Embryonic facial prominence (tissue), 1 donor: ENCODE data around the gene HNRNPA0.
A peak's percentile ranks its signal among the peaks of the same experiment; 100 is the strongest.
"Not testable (repeated sequence)": the region's sequence is repeated elsewhere in the genome, so short reads cannot be mapped to it uniquely, and the experiment has no call there.

Source experiments
- DNase-seq: peaks from one replicate; pipeline ENCODE4 v3.0.0-alpha.2; 2016; ENCODE audit errors: extremely low spot score

HNRNPA0 gene

DNA sequence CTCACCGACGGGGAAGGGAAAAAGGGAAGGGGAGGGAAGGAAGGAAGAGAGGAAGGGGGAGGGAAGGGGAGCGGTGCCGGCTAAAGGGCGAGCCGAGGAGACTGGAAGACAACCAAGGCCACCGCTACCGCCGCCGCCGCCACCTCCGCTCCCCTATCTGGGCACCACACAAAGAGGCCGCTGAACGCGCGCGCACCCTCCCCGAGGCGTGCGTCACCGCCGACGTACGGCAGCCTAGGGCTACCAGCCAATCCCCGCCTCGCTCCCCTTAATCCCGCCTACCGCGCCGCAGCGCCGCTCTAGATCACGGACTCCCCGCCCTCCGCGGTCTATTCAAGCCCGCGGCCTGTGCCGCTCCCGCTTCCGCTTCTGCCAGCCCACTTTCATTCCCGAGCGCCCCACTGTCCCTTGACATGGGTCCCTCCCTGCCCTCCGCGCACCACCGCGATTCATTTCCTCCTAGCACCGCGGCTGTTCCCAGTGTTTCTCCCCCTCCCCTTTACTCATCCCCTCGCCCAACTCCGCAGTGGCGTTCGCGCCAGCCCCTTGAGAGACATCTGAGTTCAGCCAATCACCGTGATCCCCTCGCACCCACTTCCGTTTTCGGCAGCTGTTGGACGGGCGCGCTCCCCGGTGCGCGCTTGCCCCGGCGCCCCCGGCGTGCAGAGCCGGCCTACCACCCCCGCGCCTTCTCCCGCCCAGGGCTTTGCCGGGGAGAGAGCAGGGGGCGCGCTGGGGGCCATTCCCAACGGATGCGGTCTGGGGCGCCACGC, at the start of gene HNRNPA0:
HNRNPA0 (minus strand) TSS at position 176 of the 773 bp plus-strand sequence. CDS start 297 bp downstream, outside the sequence.
- peak; percentile 97 for DNase-seq

- no peak for DNase-seq
Observed at GRCh38 chr5:137802282-137803210, 48.4 kb upstream of the HNRNPA0 start.

DNA sequence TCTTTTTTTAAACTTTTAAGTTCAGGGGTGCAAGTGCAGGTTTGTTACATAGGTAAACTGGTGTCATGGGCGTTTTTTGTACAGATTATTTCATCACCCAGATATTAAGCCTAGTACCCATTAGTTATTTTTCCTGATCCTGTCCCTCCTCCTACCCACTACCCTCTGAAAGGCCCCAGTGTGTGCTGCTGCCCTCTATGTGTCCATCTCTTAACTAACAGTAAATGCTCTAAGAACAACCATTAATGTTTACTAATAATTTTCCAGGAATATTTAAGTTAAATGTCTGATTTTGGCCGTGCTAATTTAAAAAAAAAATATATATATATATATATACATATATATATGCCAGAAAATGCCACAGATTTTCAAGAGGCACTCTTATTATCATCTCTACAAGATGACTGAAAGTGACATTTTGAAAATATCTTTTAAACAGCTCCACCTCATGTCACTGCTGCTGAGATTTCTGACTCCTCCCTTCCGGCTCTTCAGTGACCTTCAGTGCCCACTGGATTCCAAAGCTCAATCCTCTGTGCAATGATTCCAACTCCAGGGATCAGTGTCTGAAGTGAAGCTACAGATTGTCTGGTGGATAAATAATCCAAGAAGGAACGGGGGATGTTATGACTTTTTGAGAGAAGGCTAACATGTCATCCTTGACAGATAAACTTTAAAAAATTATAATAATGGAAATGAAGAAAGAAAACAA, 46.7 kb upstream of the HNRNPA0 start:
- no peak for DNase-seq

DNA sequence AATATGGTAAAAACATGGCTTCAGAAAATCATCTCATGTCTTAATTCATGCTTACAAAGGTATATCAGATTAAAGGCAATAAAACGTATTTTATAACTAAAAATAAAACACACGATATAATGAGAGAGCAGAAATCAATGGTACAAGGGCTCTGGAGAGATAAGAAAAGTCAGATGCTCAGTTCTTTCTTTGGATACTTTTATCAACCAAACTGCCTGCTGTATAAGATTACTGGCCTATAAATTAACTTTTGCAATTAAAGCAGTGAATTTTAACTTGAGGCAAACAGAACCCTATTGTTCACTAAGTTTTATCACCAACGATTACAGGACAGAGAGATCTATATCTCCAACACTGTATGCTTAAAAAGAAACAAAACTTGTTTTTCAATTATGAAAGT, 42.1 kb upstream of the HNRNPA0 start:
- no peak for DNase-seq

GRCh38 chr5:137794863-137795262, 40.7 kb upstream of the HNRNPA0 start:
- no peak for DNase-seq

DNA sequence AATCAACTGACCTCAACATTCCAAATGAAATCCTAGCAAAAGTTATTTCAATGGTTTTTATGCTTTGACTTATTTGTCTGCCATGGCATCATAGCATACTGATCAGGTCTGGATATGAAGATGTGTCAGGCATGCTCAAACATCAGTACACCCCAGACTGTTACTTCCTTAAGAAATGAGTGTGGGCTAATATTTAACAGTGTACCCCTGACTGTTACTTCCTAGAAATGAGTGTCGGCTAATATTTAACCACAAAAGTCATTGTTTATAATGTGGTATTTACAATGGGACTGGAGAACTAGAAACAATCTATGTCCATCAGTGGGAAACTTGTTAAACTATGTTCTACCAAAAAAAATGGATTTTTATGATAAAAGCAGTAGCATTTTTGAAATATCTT, 38.1 kb upstream of the HNRNPA0 start:
- no peak for DNase-seq

DNA sequence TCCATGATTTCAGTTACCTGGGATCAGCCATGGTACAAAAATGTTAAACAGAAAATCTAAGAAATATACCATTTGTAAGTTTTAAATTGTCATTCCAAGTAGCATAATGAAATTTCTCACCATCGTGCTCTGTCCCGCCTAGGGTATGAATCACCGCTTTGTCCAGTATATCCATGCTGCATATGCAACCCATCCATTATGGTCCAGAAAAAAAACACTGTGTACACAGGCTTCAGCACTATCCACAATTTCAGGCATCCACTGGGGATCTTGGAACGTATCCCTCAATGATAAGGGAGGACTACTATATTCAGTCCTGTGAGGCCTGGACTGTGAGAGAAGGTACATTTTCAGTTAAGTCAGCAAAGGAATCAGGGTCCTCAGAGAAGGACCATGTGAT, 37.6 kb upstream of the HNRNPA0 start:
- no peak for DNase-seq

DNA sequence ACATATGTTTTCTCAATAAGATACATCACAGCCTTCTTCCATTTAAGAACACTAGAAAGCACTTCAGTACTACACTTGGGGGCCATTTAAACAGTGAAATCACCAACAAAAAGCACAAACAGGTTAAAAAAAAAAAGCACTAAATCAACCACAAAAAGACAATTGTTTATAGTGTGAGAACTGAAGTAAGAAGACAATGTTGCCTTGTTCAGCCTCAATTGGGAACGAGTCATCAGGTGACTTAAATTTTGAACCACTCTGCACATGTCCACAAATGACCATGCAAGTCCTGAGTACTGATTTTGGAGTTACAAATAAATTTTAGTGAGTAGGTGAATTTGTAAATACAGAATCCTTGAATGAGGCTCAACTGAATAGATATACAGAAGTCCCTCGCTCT, 37.2 kb upstream of the HNRNPA0 start:
- no peak for DNase-seq

DNA sequence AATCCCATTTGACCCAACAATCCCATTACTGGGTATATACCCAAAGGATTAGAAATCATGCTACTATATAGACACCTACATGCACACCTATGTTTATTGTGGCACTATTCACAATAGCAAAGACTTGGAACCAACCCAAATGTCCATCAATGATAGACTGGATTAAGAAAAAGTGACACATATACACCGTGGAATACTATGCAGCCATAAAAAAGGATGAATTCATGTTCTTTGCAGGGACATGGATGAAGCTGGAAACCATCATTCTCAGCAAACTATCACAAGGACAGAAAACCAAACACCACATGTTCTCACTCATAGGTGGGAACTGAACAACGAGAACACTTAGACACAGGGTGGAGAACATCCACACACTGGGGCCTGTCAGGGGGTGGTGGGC, 34.4 kb upstream of the HNRNPA0 start:
- DNase-seq = not testable (repeated sequence)

GRCh38 chr5:137782984-137783536, 28.9 kb upstream of the HNRNPA0 start:
- DNase-seq = no peak

GRCh38 chr5:137782055-137782454, 27.9 kb upstream of the HNRNPA0 start:
- DNase-seq = no peak

- DNase-seq = peak; percentile 51
Observed at GRCh38 chr5:137778772-137779564, 24.8 kb upstream of the HNRNPA0 start.

DNA sequence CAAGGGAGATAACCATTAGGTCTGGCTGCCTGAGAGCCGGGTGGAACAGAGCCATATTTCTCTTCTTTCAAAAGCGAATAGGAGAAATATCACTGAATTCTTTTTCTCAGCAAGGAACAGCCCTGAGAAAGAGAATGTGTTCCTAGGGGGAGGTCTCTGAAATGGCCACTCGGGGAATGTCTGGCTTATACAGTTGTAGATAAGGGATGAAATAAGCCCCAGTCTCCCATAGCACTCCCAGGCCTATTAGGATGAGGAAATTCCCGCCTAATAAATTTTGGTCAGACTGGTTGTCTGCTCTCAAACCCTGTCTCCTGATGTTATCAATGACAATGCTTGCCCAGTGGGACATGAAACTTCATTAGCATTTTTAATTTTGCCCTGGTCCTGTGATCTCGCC, 13.8 kb upstream of the HNRNPA0 start:
- not testable (repeated sequence) for DNase-seq

- no peak for DNase-seq
Observed at GRCh38 chr5:137761566-137761965, 7.4 kb upstream of the HNRNPA0 start.

DNA sequence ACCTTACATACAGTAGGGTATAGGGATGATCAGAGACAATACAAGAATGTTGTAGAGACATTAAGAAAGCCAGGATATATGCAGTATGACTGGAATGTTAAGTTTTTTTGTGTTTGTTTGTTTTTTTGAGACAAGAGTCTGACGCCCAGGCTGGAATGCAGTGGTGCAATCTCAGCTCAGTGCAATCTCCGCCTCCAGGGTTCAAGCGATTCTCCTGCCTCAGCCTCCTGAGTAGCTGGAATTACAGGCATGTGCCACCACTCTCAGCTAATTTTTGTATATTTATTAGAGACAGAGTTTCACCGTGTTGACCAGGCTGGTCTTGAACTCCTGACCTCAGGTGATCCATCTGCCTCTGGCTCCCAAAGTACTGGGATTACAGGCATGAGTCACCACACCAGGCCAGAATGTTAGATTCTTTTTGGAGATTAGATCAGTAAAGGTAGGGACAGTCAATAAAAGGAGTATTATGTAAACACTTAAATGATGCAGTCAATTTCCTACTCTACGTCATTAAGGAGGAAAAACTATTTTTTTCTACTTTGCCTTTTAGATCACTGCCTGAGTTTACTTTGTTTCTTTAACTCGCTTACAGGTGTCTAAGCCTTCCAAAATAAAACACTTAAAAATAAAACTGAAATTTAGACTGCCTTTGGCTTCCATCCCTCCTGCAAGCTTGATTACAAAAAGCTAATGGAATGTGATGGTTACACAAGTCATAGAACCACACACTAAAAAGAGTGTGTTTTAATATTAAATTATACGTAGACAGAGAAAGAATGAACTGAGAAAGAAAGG, 6.8 kb upstream of the HNRNPA0 start:
- no peak for DNase-seq

- no peak for DNase-seq
Observed at GRCh38 chr5:137760294-137760693, 6.1 kb upstream of the HNRNPA0 start.

DNA sequence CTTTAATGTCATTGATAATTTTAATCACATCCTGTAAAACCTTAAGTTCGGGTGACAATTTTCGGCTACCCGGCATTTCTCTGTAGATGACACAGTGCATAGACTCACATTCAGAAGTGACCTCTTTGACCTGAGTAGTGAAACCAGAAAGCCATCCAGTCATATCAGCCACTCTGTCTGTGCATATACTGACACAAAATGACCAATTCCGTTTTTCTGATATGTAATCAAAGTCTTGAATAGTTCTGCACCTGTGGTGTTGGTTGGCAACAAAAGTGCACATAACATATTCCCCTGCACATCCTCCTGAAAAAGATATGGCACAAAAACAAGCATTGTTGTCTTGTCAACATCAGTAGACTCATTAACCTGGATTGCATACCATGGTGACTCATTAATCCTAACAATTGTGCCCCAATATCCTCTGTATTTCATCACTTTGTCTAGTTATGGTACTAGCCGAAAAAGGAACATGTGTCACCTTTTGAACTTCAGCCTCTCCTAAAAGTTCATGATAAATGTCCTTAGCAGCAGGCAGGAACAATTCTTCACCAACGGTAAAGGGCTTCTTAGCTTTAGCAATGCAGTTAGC, 4.6 kb upstream of the HNRNPA0 start:
- no peak for DNase-seq

GRCh38 chr5:137758121-137758520, 4.0 kb upstream of the HNRNPA0 start:
- DNase-seq = no peak

GRCh38 chr5:137757634-137758033, 3.5 kb upstream of the HNRNPA0 start:
- no peak for DNase-seq
